Calu3 (cell line): ENCODE measurements around the gene CAMK1D. TPM values are rescaled to one million over a fixed set of nuclear protein-coding genes. Genes with fewer than 3 reads are reported as not detected.
A peak's percentile ranks its signal among the peaks of the same experiment; 100 is the strongest.

Source experiments
- BruUV-seq: library from RNA; stranded (reverse); fragments of 400-500 nt; replicated peaks from 2 replicates; lab custom pipeline; 2021; lab: Mats Ljungman, UMichigan
- CTCF ChIA-PET: fragments of 300-600 bp; sonication (Branson Sonifier 250); formaldehyde crosslinking; loops from one replicate; lab custom pipeline; 2022; ENCODE audit warnings: antibody characterized with exemption; lab: Charles Lee
- DNase-seq: peaks from one replicate; pipeline ENCODE4 v3.0.0; 2022
- H3K27ac Mint-ChIP-seq: one replicate; pipeline ENCODE4 v1.8.0; 2022; ENCODE audit warnings: mixed read lengths; ENCODE audit not compliant: unreplicated experiment
- H3K27me3 Mint-ChIP-seq: one replicate; pipeline ENCODE4 v1.8.0; 2022; ENCODE audit warnings: mixed read lengths; ENCODE audit not compliant: unreplicated experiment
- H3K36me3 Mint-ChIP-seq: one replicate; pipeline ENCODE4 v1.8.0; 2022; ENCODE audit warnings: mild to moderate bottlenecking, moderate library complexity, mixed read lengths; ENCODE audit not compliant: insufficient read depth, unreplicated experiment
- H3K4me1 Mint-ChIP-seq: one replicate; pipeline ENCODE4 v1.8.0; 2022; ENCODE audit warnings: mild to moderate bottlenecking, low read depth, mixed read lengths; ENCODE audit not compliant: unreplicated experiment
- H3K4me3 Mint-ChIP-seq: one replicate; pipeline ENCODE4 v1.8.0; 2022; ENCODE audit warnings: mild to moderate bottlenecking, low read depth, moderate library complexity, mixed read lengths; ENCODE audit not compliant: unreplicated experiment
- H3K9me3 Mint-ChIP-seq: one replicate; pipeline ENCODE4 v1.8.0; 2022; ENCODE audit warnings: low read depth, mixed read lengths; ENCODE audit not compliant: unreplicated experiment
- CTCF ChIP-seq: fragments of 200-600 bp; IDR thresholded peaks from one replicate; pipeline ENCODE4 v1.8.0; 2022; ENCODE audit warnings: antibody characterized with exemption; ENCODE audit not compliant: unreplicated experiment
- intact Hi-C: fragments of 100-400 bp; cut with micrococcal nuclease; formaldehyde crosslinking; loops from one replicate; pipeline ENCODE4 v1.10.0; 2022; ENCODE audit not compliant: unreplicated experiment
- total RNA-seq: library from RNA; stranded (reverse); gene quantifications from 2 replicates; pipeline ENCODE4 v1.2.3, GENCODE V29; 2022

The CAMK1D gene
- total RNA-seq, 1 experiment from 2014 or later, result 2.6 TPM

- H3K4me3 Mint-ChIP-seq, result no peak overlapping the region
- no peaks in the 10 kb centered on the region for H3K36me3 Mint-ChIP-seq
- no peaks in the 10 kb centered on the region for H3K4me1 Mint-ChIP-seq
- H3K27ac Mint-ChIP-seq, result no peak overlapping the region
- TF ChIP-seq CTCF, result no peak
- no peaks in the 10 kb centered on the region for H3K9me3 Mint-ChIP-seq
- BruUV-seq, result no TSS peak
- peaks cover 81% of the 10 kb centered on the region for H3K27me3 Mint-ChIP-seq
- intact Hi-C loops, result no loop called here
- CTCF ChIA-PET, result interaction anchor here (0.5 to 0.8 kb wide), 2 partner anchors 14 to 117 kb away, joined by 5 to 9 read pairs; no protein-coding TSS in a partner anchor
- DNase-seq, result no peak
Measured at GRCh38 chr10:12600652-12601051, 251.3 kb downstream of the CAMK1D start.

GRCh38 chr10:12602521-12602920 is 253.2 kb downstream of the CAMK1D start:
- no peaks in the 10 kb centered on the region for H3K4me1 Mint-ChIP-seq
- CTCF ChIA-PET, result no interaction called here
- no peak overlapping the region for H3K4me3 Mint-ChIP-seq
- no peak for DNase-seq
- no peaks in the 10 kb centered on the region for H3K9me3 Mint-ChIP-seq
- H3K27ac Mint-ChIP-seq, result no peak overlapping the region
- BruUV-seq, result no TSS peak
- H3K27me3 Mint-ChIP-seq, result peaks cover 73% of the 10 kb centered on the region
- no peaks in the 10 kb centered on the region for H3K36me3 Mint-ChIP-seq
- intact Hi-C loops, result no loop called here
- TF ChIP-seq CTCF, result no peak

- Mint-ChIP-seq H3K27me3 (peaks cover 70% of the 10 kb centered on the region), H3K9me3 (no peaks in the 10 kb centered on the region), H3K4me1 (no peaks in the 10 kb centered on the region), H3K4me3 (no peak overlapping the region), H3K36me3 (no peaks in the 10 kb centered on the region), H3K27ac (no peak overlapping the region)
- DNase-seq, result no peak
- TF ChIP-seq CTCF, result no peak
- CTCF ChIA-PET, result no interaction called here
- BruUV-seq, result no TSS peak
- intact Hi-C loops, result no loop called here
Measured at GRCh38 chr10:12603766-12604470, 254.6 kb downstream of the CAMK1D start.

- BruUV-seq, result no TSS peak
- peak; percentile 75 for DNase-seq
- Mint-ChIP-seq H3K36me3 (no peaks in the 10 kb centered on the region), H3K27me3 (peaks cover 70% of the 10 kb centered on the region), H3K27ac (no peak overlapping the region), H3K4me1 (no peaks in the 10 kb centered on the region), H3K4me3 (peak overlapping the region; percentile 27), H3K9me3 (no peaks in the 10 kb centered on the region)
- TF ChIP-seq CTCF, result no peak
- intact Hi-C loops, result no loop called here
- CTCF ChIA-PET, result interaction anchor here (0.6 to 1.1 kb wide), 2 partner anchors 50 to 494 kb away, joined by 3 to 5 read pairs; partner anchors contain the start of gene OPTN
Measured at GRCh38 chr10:12605580-12606405, 256.4 kb downstream of the CAMK1D start.
